K562 (cell line): ENCODE measurements around the gene SLC31A1. TPM values are rescaled to one million over a fixed set of nuclear protein-coding genes. Genes with fewer than 3 reads are reported as not detected.
A peak's percentile ranks its signal among the peaks of the same experiment; 100 is the strongest.

Experiments
- ARID2 ChIP-seq: fragments of 450-650 bp; IDR thresholded peaks from 2 replicates; pipeline ENCODE4 v1.6.1; 2017; ENCODE audit warnings: antibody characterized with exemption, mild to moderate bottlenecking
- ARNT ChIP-seq, 2 experiments: fragments of 450-650 bp; IDR thresholded peaks; 2 replicates each; pipeline ENCODE4 v1.6.1; 2016; ENCODE audit warnings: mild to moderate bottlenecking in 1 of 2
- BHLHE40 ChIP-seq: IDR thresholded peaks from 2 replicates; pipeline ENCODE4 v1.6.1; 2011; ENCODE audit warnings: low read length, improper control_type of control experiment
- HDAC8 ChIP-seq: fragments of 450-650 bp; IDR thresholded peaks from 2 replicates; pipeline ENCODE4 v1.6.1; 2016; ENCODE audit warnings: mild to moderate bottlenecking, missing genetic modification characterization, moderate library complexity, missing compliant biosample characterization
- ILK ChIP-seq: fragments of 450-650 bp; IDR thresholded peaks from 2 replicates; pipeline ENCODE4 v1.6.1; 2016; ENCODE audit warnings: missing genetic modification characterization, low read depth, mild to moderate bottlenecking, missing compliant biosample characterization, moderate library complexity, borderline replicate concordance
- KDM1A ChIP-seq, 2 experiments: fragments of 450-650 bp; IDR thresholded peaks; 2 replicates each; pipeline ENCODE4 v1.6.1; 2016; ENCODE audit warnings: mild to moderate bottlenecking in 2 of 2
- NELFE ChIP-seq: IDR thresholded peaks from 2 replicates; pipeline ENCODE4 v1.6.1; 2011; ENCODE audit warnings: mild to moderate bottlenecking; ENCODE audit not compliant: insufficient read depth, insufficient read length
- NEUROD1 ChIP-seq: fragments of 150-350 bp; IDR thresholded peaks from 2 replicates; pipeline ENCODE4 v1.6.1; 2014; ENCODE audit warnings: borderline replicate concordance, low read length, low read depth; ENCODE audit not compliant: partially characterized antibody
- PBX2 ChIP-seq, 2 experiments: IDR thresholded peaks in 1 of 2; conservative IDR thresholded peaks in 1 of 2; 2 replicates each; pipeline ENCODE4 v1.6.1; 2016; ENCODE audit warnings: low read depth in 2 of 2, mild to moderate bottlenecking in 1 of 2, missing compliant biosample characterization in 1 of 2, missing genetic modification characterization in 1 of 2, moderate library complexity in 1 of 2
- RAD51 ChIP-seq: fragments of 450-650 bp; IDR thresholded peaks from 2 replicates; pipeline ENCODE4 v1.7.1; 2016; ENCODE audit warnings: low read depth, mild to moderate bottlenecking, borderline replicate concordance
- RFX5 ChIP-seq: IDR thresholded peaks from 2 replicates; pipeline ENCODE4 v1.6.1; 2011; ENCODE audit warnings: low read depth, mild to moderate bottlenecking, improper control_type of control experiment, low read length
- RNF219 ChIP-seq: fragments of 250-450 bp; sonication (Bioruptor Pico); IDR thresholded peaks from 2 replicates; pipeline ENCODE4 v1.5.0; 2022; ENCODE audit warnings: mild to moderate bottlenecking
- SNRNP70 ChIP-seq: fragments of 200-400 bp; formaldehyde crosslinking; optimal IDR thresholded peaks from 2 replicates; pipeline ENCODE3; 2017; ENCODE audit warnings: low read depth, low read length
- STAG1 ChIP-seq: sonication (generic); formaldehyde crosslinking; IDR thresholded peaks from 2 replicates; pipeline ENCODE4 v1.5.0; 2020; ENCODE audit warnings: missing genetic modification reagents, borderline replicate concordance
- TBP ChIP-seq: optimal IDR thresholded peaks from 2 replicates; pipeline ENCODE3; 2011; ENCODE audit warnings: low read depth, low read length, improper control_type of control experiment
- ZBTB49 ChIP-seq: sonication (generic); formaldehyde crosslinking; IDR thresholded peaks from 2 replicates; pipeline ENCODE4 v1.8.0; 2022; ENCODE audit warnings: missing genetic modification reagents, mild to moderate bottlenecking, borderline replicate concordance
- ZBTB7A ChIP-seq: IDR thresholded peaks from 2 replicates; pipeline ENCODE4 v1.6.1; 2011; ENCODE audit warnings: low read depth, mild to moderate bottlenecking, low read length, moderate library complexity, borderline replicate concordance; ENCODE audit not compliant: control insufficient read depth
- ZBTB8A ChIP-seq: fragments of 450-650 bp; IDR thresholded peaks from 2 replicates; pipeline ENCODE4 v1.6.1; 2018; ENCODE audit warnings: mild to moderate bottlenecking, moderate library complexity; ENCODE audit not compliant: partially characterized antibody
- ZNF263 ChIP-seq: sonication (generic); formaldehyde crosslinking; IDR thresholded peaks from 2 replicates; pipeline ENCODE4 v1.8.0; 2022; ENCODE audit warnings: mild to moderate bottlenecking, missing genetic modification reagents, borderline replicate concordance
- ZNF507 ChIP-seq: conservative IDR thresholded peaks from 2 replicates; pipeline ENCODE4 v1.6.1; 2017; ENCODE audit warnings: missing genetic modification characterization, missing compliant biosample characterization
- ZNF511 ChIP-seq: sonication (generic); formaldehyde crosslinking; IDR thresholded peaks from 2 replicates; pipeline ENCODE4 v1.8.0; 2022; ENCODE audit warnings: mild to moderate bottlenecking, missing genetic modification reagents
- polyA plus RNA-seq, 8 experiments: library from polyadenylated mRNA; depleted of rRNA in 4 of 8; stranded (reverse) in 5 of 8; unstranded in 3 of 8; fragments of >200 nt; fragmentation: Nextera tagmentation in 2 of 8; fragmentation: Illumina TruSeq in 1 of 8; extraction: Ambion mirVana in 2 of 8; extraction: Trizol in 1 of 8; gene quantifications; 2 replicates each; pipeline versions ENCODE4 v1.2.1 to v1.2.3, GENCODE V29; 2011 to 2014; ENCODE audit warnings: inconsistent platforms in 1 of 8, missing spikeins in 1 of 8
- total RNA-seq, 7 experiments: library from RNA; depleted of rRNA in 6 of 7; stranded (reverse); fragments of >200 nt in 6 of 7; fragmentation: Illumina TruSeq in 2 of 7; extraction: Trizol in 2 of 7; gene quantifications; 2 replicates each; pipeline versions ENCODE4 v1.2.1 to v1.2.3, GENCODE V29; 2011 to 2021; ENCODE audit warnings: low replicate concordance in 1 of 7

SLC31A1 gene
- total and polyA plus RNA-seq, 9 of the 15 experiments (the other 6 are each of a cell fraction or from before 2014, with no cell fraction given): 15.4 to 40.7 (median 25.9) TPM

- no peak for TF ChIP-seq RFX5
- no peak for TF ChIP-seq TBP
- no peak for TF ChIP-seq RNF219 (CRISPR knock-in tag)
- 0 out of 2 replicates have a peak, but pooled peaks have one; percentile 15 for TF ChIP-seq PBX2 (CRISPR knock-in tag; IDR thresholded peaks at IDR 0.05; ENCODE audit: low read depth)
- peak; percentile 93 for TF ChIP-seq PBX2 (tag; conservative IDR thresholded peaks at IDR 0.05; ENCODE audit: low read depth)
- no peak for TF ChIP-seq ARNT (IDR thresholded peaks at IDR 0.05)
- TF ChIP-seq SNRNP70: no peak
- no peak for TF ChIP-seq ZBTB7A
- TF ChIP-seq KDM1A (IDR thresholded peaks at IDR 0.05): no peak
- TF ChIP-seq NELFE: no peak
- no peak for TF ChIP-seq STAG1
- TF ChIP-seq ZNF507 (tag): no peak
- TF ChIP-seq BHLHE40: peak; percentile 65; the same call in 1 of the 2 replicates
- TF ChIP-seq HDAC8: no peak
- no peak for TF ChIP-seq ARID2
- TF ChIP-seq RAD51: 0 out of 2 replicates have a peak, but pooled peaks have one; percentile 16
- TF ChIP-seq ZBTB8A: no peak
- TF ChIP-seq ZBTB49: no peak
- no peak for TF ChIP-seq ZNF263
- no peak for TF ChIP-seq NEUROD1
- TF ChIP-seq ILK (tag): no peak
- no peak for TF ChIP-seq ZNF511 (CRISPR knock-in tag)
Observed at GRCh38 chr9:113228130-113228665, 6.9 kb downstream of the SLC31A1 start (continued).
